ENCODE data around the gene DMRTC2.

- TF ChIP-seq CTCF (IDR thresholded peaks at IDR 0.05; ENCODE audit: low read depth, low read length) (no peak), EZH2phosphoT487 (IDR thresholded peaks at IDR 0.05; ENCODE audit: low read depth) (no peak)
Observed at GRCh38 chr19:41883463-41883820, 38.6 kb downstream of the DMRTC2 start.
